ENCODE measurements around the gene TRPT1. TPM values are rescaled to one million over a fixed set of nuclear protein-coding genes. Genes with fewer than 3 reads are reported as not detected.

Gene TRPT1
- total RNA-seq, 2 experiments from 2014 or later: 40.6 to 49.0 TPM

- Histone ChIP-seq H3K27ac (ENCODE audit: low read depth, low read length, poor library complexity, severe bottlenecking) (no peak within 1 kb of the TSS), H3K9me2 (ENCODE audit: insufficient read depth, low read length) (no peaks in the 10 kb centered on the region), H3K36me3 (ENCODE audit: insufficient read depth, low read length) (no peaks in the 10 kb centered on the region), H3K4me1 (ENCODE audit: insufficient read depth, low read length, poor library complexity, severe bottlenecking) (peaks cover 55% of the 10 kb centered on the region), H2AFZ (ENCODE audit: low read length) (peak within 1 kb of the TSS; percentile 63; the same call in 1 of the 2 replicates), H3K4me3 (ENCODE audit: low read depth, low read length, poor library complexity, severe bottlenecking) (peak within 1 kb of the TSS; percentile 76), H4K20me1 (ENCODE audit: insufficient read depth, low read length) (no peaks in the 10 kb centered on the region), H3K9me3 (ENCODE audit: low read length) (no peaks in the 10 kb centered on the region), H3K4me2 (ENCODE audit: low read length) (peak within 1 kb of the TSS; percentile 98), H3K79me2 (ENCODE audit: insufficient read depth, low read depth, low read length) (peaks cover 1% of the 10 kb centered on the region; the same call in 1 of the 2 replicates)
- CTCF ChIA-PET (ENCODE audit: unreplicated experiment): interaction anchor here (1.4 kb wide), 1 partner anchor 46 kb away, joined by 3 read pairs; no protein-coding TSS in a partner anchor
- POLR2A ChIA-PET: no interaction called here
- TF ChIP-seq CTCF (conservative IDR thresholded peaks at IDR 0.05; ENCODE audit: low read length) (peak; percentile 80), EZH2phosphoT487 (IDR thresholded peaks at IDR 0.05; ENCODE audit: borderline replicate concordance, low read depth, low read length) (no peak)
- intact Hi-C loops (cut with micrococcal nuclease; ENCODE audit: unreplicated experiment): loop anchor here (1.0 kb wide), 1 partner anchor 18 kb away; no protein-coding TSS in a partner anchor
- peak; percentile 70 for DNase-seq (ENCODE audit: low spot score)
- no TSS peak for BruUV-seq (replicated peaks)
These were observed 25.2 kb upstream of the TRPT1 start, which contains the start of gene PLCB3 for GRCh38 chr11:64251016-64251752. PLCB3 (plus strand) TSS chr11:64251530; CDS start chr11:64251650, 120 bp downstream.

GRCh38 chr11:64250415-64251015 is 24.5 kb upstream of the TRPT1 start:
- H4K20me1 ChIP-seq (ENCODE audit: insufficient read depth, low read length): no peaks in the 10 kb centered on the region
- H2AFZ ChIP-seq (ENCODE audit: low read length): peak overlapping the region; percentile 63; the same call in 1 of the 2 replicates
- H3K79me2 ChIP-seq (ENCODE audit: insufficient read depth, low read depth, low read length): peaks cover 8% of the 10 kb centered on the region
- no peaks in the 10 kb centered on the region for H3K9me3 ChIP-seq (ENCODE audit: low read length)
- BruUV-seq (replicated peaks): no TSS peak
- peaks cover 55% of the 10 kb centered on the region for H3K4me1 ChIP-seq (ENCODE audit: insufficient read depth, low read length, poor library complexity, severe bottlenecking)
- peak overlapping the region; percentile 98 for H3K4me2 ChIP-seq (ENCODE audit: low read length)
- no peaks in the 10 kb centered on the region for H3K36me3 ChIP-seq (ENCODE audit: insufficient read depth, low read length)
- no peaks in the 10 kb centered on the region for H3K9me2 ChIP-seq (ENCODE audit: insufficient read depth, low read length)
- POLR2A ChIA-PET: interaction anchor here (0.7 kb wide), 1 partner anchor 67 kb away, joined by 3 read pairs; the partner anchor contains the start of gene PRDX5
- H3K27ac ChIP-seq (ENCODE audit: low read depth, low read length, poor library complexity, severe bottlenecking): no peak overlapping the region
- no peak for DNase-seq (ENCODE audit: low spot score)
- peak overlapping the region; percentile 76 for H3K4me3 ChIP-seq (ENCODE audit: low read depth, low read length, poor library complexity, severe bottlenecking)
- intact Hi-C loops (cut with micrococcal nuclease; ENCODE audit: unreplicated experiment): loop anchor here (1.0 kb wide), 1 partner anchor 19 kb away; no protein-coding TSS in a partner anchor
- CTCF ChIA-PET (ENCODE audit: unreplicated experiment): interaction anchor here (0.5 to 1.4 kb wide), 2 partner anchors 46 to 494 kb away, joined by 3 read pairs; no protein-coding TSS in a partner anchor
- TF ChIP-seq CTCF (conservative IDR thresholded peaks at IDR 0.05; ENCODE audit: low read length): no peak
- TF ChIP-seq EZH2phosphoT487 (IDR thresholded peaks at IDR 0.05; ENCODE audit: borderline replicate concordance, low read depth, low read length): no peak
